ENCODE data around the gene PLEKHG7. TPM values are rescaled to one million over a fixed set of nuclear protein-coding genes. Genes with fewer than 3 reads are reported as not detected.
"Not testable (repeated sequence)": the region's sequence is repeated elsewhere in the genome, so short reads cannot be mapped to it uniquely, and the experiment has no call there.

PLEKHG7 gene
- polyA plus RNA-seq, 3 donors: 0.64 to 0.76 (median 0.72) TPM

DNA sequence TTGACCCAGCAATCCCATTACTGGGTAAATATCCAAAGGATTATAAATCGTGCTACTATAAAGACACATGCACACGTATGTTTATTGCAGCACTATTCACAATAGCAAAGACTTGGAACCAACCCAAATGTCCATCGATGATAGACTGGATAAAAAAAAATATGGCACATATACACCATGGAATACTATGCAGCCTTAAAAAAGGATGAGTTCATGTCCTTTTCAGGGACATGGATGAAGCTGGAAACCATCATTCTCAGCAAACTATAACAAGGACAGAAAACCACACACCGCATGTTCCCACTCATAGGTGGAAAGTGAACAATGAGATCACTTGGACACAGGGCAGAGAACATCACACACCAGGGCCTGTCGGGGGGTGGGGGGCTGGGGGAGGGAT, 91.6 kb downstream of the PLEKHG7 start:
- DNase-seq (ENCODE audit: low read depth in 3 of 3, low spot score in 2 of 3): not testable (repeated sequence)

DNA sequence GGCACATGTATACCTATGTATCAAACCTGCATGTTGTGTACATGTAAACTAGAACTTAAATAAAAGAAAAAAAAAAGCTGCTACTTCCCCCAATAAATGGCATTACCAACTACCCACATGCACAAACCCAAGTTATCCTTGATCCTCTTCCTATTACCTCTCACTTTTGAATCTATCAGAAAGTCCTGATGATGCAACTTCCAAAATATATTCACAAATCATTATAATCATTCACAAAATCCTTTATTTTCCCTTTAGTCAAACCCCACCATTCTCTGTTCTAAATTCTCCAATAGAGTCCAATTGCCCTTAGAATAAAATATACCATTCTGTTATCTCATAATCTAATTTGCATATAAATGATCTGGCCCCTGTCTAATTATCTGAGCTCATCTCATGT, 92.0 kb downstream of the PLEKHG7 start:
- no peak for DNase-seq (ENCODE audit: low read depth in 3 of 3, low spot score in 2 of 3)

DNA sequence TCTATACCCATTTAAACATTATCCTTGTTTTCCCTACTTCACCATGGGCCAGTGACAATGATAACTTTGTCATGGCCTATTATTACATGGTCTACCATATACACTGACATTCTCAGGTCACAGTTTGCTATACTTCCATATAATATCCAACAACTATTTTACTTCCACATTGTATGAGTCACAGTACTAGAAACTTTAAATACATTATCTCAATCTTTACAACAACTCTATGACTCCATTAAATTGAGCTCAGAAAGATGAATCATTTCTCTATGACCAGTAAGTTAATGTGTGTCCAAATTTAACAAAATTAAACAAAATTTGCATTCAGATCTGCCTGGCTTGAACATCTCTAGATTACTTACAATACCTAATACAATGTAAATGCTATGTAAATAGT, 93.9 kb downstream of the PLEKHG7 start:
- no peak for DNase-seq (ENCODE audit: low read depth in 3 of 3, low spot score in 2 of 3)

DNA sequence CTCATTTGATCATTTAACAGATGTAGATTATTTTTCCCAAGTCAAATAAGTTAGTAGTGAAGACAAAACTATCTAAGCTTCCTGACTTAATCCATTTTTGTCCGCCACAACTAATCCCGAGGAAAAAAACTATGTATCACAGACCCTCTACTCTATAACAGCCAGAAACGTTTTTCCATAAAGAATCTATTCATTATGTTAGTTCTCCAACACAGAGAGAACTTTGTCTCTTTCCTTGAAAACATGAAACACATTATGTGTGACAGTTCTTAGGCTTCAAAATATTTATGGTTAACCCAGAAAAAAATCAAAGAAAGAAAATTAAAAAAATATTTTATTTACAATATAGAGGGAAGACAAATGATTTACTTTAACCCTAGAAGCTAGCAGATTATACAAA, 100.1 kb downstream of the PLEKHG7 start:
- DNase-seq (ENCODE audit: low read depth in 3 of 3, low spot score in 2 of 3): no peak

GRCh38 chr12:92803903-92804302, 101.1 kb downstream of the PLEKHG7 start:
- no peak for DNase-seq (ENCODE audit: low read depth in 3 of 3, low spot score in 2 of 3)

DNA sequence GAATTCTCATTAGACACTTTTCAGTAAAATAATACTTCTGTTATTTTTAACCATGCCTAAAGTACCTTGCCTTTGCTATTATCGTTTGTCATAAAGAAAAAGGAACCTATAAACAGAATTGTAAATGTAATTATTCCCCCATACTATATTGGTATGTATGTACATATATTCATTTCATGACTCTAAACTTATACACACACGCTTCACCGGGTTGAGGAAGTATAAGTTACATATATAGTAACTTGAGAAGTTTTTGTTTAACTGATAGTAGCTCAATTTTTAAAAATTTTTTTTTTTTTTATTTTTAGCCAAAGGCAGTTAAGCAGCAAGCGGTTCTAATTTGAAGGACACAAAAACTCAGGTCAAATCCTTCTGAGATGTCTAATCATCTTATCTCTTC, 107.6 kb downstream of the PLEKHG7 start:
- no peak for DNase-seq (ENCODE audit: low read depth in 3 of 3, low spot score in 2 of 3)

- no peak for DNase-seq (ENCODE audit: low read depth in 3 of 3, low spot score in 2 of 3)
These were observed 111.8 kb downstream of the PLEKHG7 start for GRCh38 chr12:92814584-92814983.

DNA sequence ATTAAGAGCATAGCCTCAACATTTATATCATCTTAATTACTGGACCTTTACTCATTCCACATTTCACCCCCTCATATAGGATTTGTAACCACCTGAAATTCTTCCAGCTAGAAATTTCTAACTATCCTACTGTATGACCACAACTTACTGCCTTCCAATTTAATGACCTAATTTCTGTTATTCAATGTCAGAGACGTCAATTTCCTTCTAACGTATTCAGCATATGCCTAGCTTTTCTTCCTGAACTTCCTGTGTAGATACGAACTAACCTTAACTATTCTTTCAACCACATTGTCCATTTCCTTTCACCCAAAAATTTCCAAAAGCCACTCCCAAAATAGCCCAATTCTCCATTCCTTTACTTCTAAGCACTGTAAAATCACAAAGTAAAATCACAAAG, 118.4 kb downstream of the PLEKHG7 start:
- no peak for DNase-seq (ENCODE audit: low read depth in 3 of 3, low spot score in 2 of 3)

Other genes with a start within 250 kb of the PLEKHG7 start
- gene EEA1, start 226.3 kb downstream of the PLEKHG7 start, polyA plus RNA-seq (ENCODE audit: insufficient read length in 3 of 3): 10 to 100 TPM; 15.9 to 19.1 (median 18.0) TPM

All from right renal cortex interstitium (tissue), 3 donors.